AG04449 (cell line): ENCODE measurements around the gene LIF.

ENCODE experiments used
- CTCF ChIA-PET: fragments of 350-600 bp; formaldehyde crosslinking; extraction: SDS; loops from one replicate; lab custom pipeline; 2021; ENCODE audit warnings: antibody characterized with exemption; lab: Yijun Ruan, JAX
- POLR2A ChIA-PET: fragments of 400-600, 350-600 bp; formaldehyde crosslinking; extraction: SDS; loops from one replicate; lab custom pipeline; 2020; ENCODE audit warnings: antibody characterized with exemption, inconsistent platforms; lab: Yijun Ruan, JAX
- DNase-seq: peaks from one replicate; pipeline ENCODE4 v3.0.0-alpha.2; 2010; ENCODE audit warnings: low read depth, low spot score
- H3K4me3 ChIP-seq: 2 replicates; pipeline ENCODE4 v1.5.1; 2011; ENCODE audit warnings: low read depth, mild to moderate bottlenecking, control low read depth, low read length
- CTCF ChIP-seq: IDR thresholded peaks from one replicate; pipeline ENCODE4 v1.5.1; 2011; ENCODE audit warnings: mild to moderate bottlenecking, moderate library complexity, low read length, control low read depth, inconsistent platforms; ENCODE audit not compliant: insufficient read depth; ENCODE audit errors: missing control alignments

The LIF gene

DNA sequence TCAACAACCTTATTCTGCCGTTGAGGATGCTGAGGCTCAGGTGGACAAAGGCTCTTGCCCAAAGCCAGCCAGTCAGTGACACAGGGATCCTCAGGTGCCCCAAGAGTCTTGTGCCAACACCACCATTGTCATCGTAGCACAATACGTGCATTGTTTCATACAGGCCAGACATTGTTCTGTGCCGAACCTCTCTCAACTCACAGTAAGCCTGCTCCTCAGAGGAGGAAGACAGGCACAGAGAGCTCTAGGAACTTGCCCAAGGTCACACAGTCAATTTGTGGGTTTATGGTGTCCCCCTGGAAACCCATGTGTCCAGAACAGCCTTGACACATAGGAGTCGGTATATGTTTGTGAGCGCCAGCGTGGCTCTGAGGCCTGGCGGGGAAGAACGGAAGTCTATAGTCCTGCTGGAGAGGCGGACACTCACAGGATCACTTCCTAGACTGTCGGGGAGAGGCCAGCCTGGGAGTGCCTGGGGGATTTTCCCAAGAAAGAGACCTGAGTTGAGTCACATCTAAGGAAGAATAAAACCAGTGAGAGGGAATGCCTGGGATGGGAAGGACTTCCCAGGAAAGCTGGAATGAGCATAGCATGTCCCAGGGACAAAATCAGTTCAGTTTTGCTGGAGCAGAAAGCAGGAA, 20.2 kb downstream of the LIF start:
- TF ChIP-seq CTCF, result no peak

DNA sequence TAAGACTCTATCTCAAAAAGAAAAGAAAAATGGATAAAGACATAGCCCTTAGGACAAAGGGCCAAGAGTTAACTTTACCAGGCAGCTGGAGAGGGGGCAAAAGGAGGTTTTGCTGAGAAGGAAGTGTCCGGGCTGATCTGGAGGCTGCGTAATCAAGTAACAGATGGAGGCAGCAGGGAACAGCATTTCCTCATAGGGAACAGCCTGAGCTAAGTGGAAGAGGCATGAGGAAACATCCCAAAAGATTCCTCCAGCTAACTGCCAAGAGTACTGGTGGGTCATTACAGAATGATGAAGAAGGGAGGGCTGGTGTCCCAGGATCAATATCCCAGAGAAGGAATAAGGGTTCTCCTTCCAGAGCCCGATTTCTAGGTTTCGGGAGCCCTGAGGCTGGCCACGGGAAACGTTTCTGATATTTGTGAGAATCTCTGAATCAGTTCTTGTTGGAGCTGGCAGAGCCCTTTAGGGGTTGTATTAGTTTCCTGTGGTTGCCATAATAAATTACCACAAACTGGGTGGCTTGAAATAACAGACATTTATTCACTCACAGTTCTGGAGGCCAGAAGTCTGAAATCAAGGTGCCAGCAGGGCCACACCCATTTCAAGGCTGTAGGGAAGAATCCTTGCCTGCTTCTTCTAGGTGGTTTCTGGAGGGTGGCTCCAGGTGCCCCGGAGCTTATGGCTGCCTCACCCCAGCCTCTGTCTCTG, 21.2 kb downstream of the LIF start:
- CTCF ChIA-PET, result interaction anchor here (1.3 kb wide), 2 partner anchors 20 to 117 kb away, joined by 3 to 5 read pairs; no protein-coding TSS in a partner anchor
- POLR2A ChIA-PET, result no interaction called here
- DNase-seq, result no peak
- H3K4me3 ChIP-seq, result no peak overlapping the region
- TF ChIP-seq CTCF, result no peak

More for the DNA sequence above, 20.2 kb downstream of the LIF start:
- CTCF ChIA-PET, result interaction anchor here (1.3 to 2.5 kb wide), 2 partner anchors 11 to 118 kb away, joined by 5 to 7 read pairs; no protein-coding TSS in a partner anchor
- POLR2A ChIA-PET, result no interaction called here
- no peak for DNase-seq
- no peak overlapping the region for H3K4me3 ChIP-seq

DNA sequence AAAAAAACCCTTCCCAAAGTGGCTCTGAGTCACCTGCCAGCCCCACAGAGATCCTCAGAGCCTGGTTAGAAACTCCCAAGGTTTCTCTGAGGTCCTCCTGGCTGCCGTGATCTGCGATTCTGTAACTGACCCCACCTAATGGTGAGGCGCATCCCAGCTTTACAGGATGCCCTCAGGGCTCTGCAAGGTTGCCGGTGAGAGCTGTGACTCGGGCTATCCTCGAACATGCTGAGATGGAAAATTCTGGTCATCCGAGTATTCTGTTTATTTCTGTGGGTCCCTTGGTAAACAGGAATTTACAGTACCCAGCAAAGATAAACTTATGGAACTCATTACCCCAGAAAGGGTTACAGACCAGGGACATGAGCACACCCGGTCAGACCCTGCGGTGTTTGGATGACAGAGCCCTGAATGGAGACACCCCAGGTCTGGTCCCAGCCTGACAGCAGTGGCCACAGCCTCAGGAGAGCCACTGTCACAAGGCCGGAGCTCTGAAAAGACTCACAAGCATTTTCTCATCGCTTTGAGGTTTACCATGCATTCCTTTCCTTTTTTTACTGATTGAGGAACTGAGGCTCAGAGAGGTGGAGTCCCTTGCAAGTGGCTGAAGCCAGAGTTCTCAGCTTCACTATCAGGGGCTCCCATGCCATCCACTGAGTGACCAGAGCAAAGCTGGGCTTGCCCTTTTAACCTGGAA, 22.2 kb downstream of the LIF start:
- no peak overlapping the region for H3K4me3 ChIP-seq
- CTCF ChIA-PET, result interaction anchor here (1.3 to 1.9 kb wide), 3 partner anchors 9 to 116 kb away, joined by 3 to 6 read pairs (median 5); no protein-coding TSS in a partner anchor
- POLR2A ChIA-PET, result no interaction called here
- no peak for TF ChIP-seq CTCF
- no peak for DNase-seq

GRCh38 chr22:30223303-30223702, 23.3 kb downstream of the LIF start:
- CTCF ChIA-PET, result interaction anchor here (1.9 kb wide), 1 partner anchor 10 kb away, joined by 6 read pairs; no protein-coding TSS in a partner anchor
- POLR2A ChIA-PET, result no interaction called here
- no peak overlapping the region for H3K4me3 ChIP-seq
- no peak for DNase-seq
- TF ChIP-seq CTCF, result no peak

- no peak for TF ChIP-seq CTCF
- POLR2A ChIA-PET, result no interaction called here
- H3K4me3 ChIP-seq, result no peak overlapping the region
- CTCF ChIA-PET, result no interaction called here
- DNase-seq, result no peak
Observed at GRCh38 chr22:30222321-30222720, 24.2 kb downstream of the LIF start.
